ENCODE data around the gene DHX29. TPM values are rescaled to one million over a fixed set of nuclear protein-coding genes. Genes with fewer than 3 reads are reported as not detected.

DHX29 gene
- total RNA-seq, result 10 to 100 TPM; 23.0 to 29.2 (median 25.7) TPM

DNA sequence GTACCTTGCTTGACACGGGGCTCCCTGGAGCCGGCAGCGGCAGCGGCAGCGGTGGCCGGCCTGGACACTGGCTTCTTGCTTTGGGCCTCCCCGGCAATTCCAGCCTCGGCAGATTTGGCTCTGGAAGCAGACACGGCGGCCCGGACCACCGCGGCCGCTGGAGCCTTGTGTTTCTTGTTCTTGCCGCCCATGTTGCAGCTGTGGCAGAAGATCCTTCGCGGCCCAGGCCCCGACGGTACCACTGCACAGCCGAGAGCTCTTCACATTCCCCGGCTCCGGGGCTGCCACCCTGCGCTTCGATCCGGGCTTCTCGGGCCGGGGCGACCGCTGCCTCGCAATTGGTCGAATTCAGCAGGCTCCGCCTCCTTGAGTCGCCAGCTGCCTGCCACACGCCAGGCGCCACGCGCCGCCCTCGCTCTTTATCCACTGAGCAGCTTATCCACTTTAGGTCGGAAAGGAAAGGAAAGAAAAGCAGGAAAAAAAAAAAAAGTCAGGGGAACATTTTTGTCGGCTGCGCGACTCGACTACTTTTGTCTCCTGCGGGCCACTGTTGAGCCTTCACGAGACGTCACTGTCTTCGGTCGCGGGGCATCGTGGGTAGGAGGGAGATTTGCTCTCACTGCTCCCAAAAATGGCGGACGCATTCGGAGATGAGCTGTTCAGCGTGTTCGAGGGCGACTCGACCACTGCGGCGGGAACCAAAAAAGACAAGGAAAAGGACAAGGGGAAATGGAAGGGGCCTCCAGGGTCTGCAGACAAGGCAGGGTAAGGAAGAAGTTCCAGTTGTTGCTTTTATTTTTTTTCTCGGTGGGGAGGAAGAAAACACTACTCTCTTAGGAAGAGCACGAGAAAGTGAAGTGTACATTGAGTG is at the start of gene DHX29, which contains the start of gene MTREX:
Gene DHX29, minus strand, starts transcription at position 312 of the 871 bp plus-strand sequence. Its CDS starts 121 bp downstream, at position 191.
Gene MTREX, plus strand, starts transcription at position 607 of the 871 bp plus-strand sequence. Its CDS starts 25 bp downstream, at position 632.
- ATAC-seq (ENCODE audit: low FRiP score) (peak; percentile 89), DNase-seq (ENCODE audit: low spot score) (peak; percentile 72)

GRCh38 chr5:55356896-55357295 is 49.4 kb upstream of the DHX29 start:
- no peak for ATAC-seq (ENCODE audit: low FRiP score)
- DNase-seq (ENCODE audit: low spot score), result no peak
- TF ChIP-seq, protein P1, sequence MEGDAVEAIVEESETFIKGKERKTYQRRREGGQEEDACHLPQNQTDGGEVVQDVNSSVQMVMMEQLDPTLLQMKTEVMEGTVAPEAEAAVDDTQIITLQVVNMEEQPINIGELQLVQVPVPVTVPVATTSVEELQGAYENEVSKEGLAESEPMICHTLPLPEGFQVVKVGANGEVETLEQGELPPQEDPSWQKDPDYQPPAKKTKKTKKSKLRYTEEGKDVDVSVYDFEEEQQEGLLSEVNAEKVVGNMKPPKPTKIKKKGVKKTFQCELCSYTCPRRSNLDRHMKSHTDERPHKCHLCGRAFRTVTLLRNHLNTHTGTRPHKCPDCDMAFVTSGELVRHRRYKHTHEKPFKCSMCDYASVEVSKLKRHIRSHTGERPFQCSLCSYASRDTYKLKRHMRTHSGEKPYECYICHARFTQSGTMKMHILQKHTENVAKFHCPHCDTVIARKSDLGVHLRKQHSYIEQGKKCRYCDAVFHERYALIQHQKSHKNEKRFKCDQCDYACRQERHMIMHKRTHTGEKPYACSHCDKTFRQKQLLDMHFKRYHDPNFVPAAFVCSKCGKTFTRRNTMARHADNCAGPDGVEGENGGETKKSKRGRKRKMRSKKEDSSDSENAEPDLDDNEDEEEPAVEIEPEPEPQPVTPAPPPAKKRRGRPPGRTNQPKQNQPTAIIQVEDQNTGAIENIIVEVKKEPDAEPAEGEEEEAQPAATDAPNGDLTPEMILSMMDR (IDR thresholded peaks at IDR 0.05), result no peak

More for the DNA sequence above, at the start of gene DHX29, which contains the start of gene MTREX:
- TF ChIP-seq, protein P1 (IDR thresholded peaks at IDR 0.05), result no peak

GRCh38 chr5:55350754-55351153 is 43.3 kb upstream of the DHX29 start:
- no peak for ATAC-seq (ENCODE audit: low FRiP score)

DNA sequence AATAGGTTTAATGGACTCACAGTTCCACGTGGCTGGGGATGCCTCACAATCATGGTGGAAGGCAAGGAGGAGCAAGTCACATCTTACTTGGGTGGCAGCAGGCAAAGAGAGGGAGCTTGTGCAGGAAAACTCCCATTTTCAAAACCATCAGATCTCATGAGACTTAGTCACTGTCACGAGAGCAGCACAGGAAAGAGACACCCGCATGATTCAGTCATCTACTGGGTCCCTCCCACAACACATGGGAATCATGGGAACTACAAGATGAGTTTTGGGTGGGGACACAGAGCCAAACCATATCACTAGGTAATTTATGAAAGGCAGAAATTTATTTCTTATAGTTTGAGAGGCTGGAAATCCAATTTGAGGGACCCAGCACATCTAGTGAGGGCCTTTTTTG is 40.3 kb upstream of the DHX29 start:
- no peak for DNase-seq (ENCODE audit: low spot score)
- ATAC-seq (ENCODE audit: low FRiP score), result no peak
- TF ChIP-seq, protein P1 (IDR thresholded peaks at IDR 0.05), result no peak

More at GRCh38 chr5:55350754-55351153, 43.3 kb upstream of the DHX29 start:
- TF ChIP-seq, protein P1 (IDR thresholded peaks at IDR 0.05), result no peak
- no peak for DNase-seq (ENCODE audit: low spot score)

GRCh38 chr5:55345327-55345726 is 37.8 kb upstream of the DHX29 start:
- DNase-seq (ENCODE audit: low spot score) (no peak), ATAC-seq (ENCODE audit: low FRiP score) (no peak)
- TF ChIP-seq, protein P1 (IDR thresholded peaks at IDR 0.05), result no peak

- ATAC-seq (ENCODE audit: low FRiP score) (no peak), DNase-seq (ENCODE audit: low spot score) (peak; percentile 76)
- TF ChIP-seq, protein P1 (IDR thresholded peaks at IDR 0.05), result no peak
Observed at GRCh38 chr5:55344392-55344992, 37.0 kb upstream of the DHX29 start.
